DMS114 treated with DMSO at 0.1 percent for 48 hours (cell line): ENCODE measurements around the gene HRAS.
"Not testable (repeated sequence)": the region's sequence is repeated elsewhere in the genome, so short reads cannot be mapped to it uniquely, and the experiment has no call there.

Experiments
- DNase-seq: peaks from one replicate; lab custom pipeline; 2025; ENCODE audit not compliant: unreplicated experiment; lab: John Stamatoyannopoulos, UW

The HRAS gene

GRCh38 chr11:534396-535209 is 773 bp downstream of the HRAS start:
- no peak for DNase-seq

- no peak for DNase-seq
Measured at GRCh38 chr11:533586-534395, 1.6 kb downstream of the HRAS start.

DNA sequence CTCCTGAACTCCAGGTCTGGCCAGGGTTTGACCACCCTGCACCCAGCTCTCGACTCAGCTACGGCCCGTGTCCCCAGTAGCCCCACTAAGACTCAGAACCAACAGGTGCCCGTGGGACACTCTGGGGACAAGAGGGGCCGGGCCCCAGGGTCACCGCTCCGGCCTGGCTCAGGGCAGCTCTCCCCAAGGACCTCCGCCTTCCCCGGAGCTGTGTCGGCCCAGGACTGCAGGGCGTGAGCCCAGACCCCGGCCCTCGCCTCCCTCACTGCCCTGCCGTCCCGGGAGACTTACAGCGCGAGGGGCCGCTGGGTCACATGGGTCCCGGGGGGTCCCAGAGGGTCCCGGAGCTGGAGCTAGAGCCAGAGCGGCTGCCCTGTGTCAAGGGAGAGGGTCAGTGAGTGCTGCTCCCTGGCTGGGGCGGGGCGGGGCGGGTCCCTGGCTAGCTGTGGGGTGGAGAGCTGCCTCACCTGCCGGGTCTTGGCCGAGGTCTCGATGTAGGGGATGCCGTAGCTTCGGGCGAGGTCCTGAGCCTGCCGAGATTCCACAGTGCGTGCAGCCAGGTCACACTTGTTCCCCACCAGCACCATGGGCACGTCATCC is 2.3 kb downstream of the HRAS start:
- DNase-seq, result no peak

DNA sequence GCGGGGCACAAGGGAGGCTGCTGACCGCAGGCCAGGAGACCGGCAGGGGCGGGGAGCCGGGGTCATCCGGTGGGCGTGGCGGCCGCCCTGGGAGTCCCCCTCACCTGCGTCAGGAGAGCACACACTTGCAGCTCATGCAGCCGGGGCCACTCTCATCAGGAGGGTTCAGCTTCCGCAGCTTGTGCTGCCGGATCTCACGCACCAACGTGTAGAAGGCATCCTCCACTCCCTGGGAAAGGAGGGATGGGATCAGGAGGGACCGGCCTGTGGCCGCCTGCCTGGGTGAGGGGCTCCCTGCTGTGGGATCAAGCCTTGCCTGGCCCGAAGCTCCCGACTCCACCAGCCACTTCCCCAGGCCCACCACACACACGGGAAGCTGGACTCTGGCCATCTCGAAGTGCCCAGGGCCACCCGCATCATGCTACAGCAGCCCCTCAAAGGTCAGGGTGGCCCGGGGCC is 2.8 kb downstream of the HRAS start:
- no peak for DNase-seq

- DNase-seq, result no peak
Measured at GRCh38 chr11:531919-532526, 3.4 kb downstream of the HRAS start.

- DNase-seq, result no peak
Measured at GRCh38 chr11:530960-531831, 4.2 kb downstream of the HRAS start.

DNA sequence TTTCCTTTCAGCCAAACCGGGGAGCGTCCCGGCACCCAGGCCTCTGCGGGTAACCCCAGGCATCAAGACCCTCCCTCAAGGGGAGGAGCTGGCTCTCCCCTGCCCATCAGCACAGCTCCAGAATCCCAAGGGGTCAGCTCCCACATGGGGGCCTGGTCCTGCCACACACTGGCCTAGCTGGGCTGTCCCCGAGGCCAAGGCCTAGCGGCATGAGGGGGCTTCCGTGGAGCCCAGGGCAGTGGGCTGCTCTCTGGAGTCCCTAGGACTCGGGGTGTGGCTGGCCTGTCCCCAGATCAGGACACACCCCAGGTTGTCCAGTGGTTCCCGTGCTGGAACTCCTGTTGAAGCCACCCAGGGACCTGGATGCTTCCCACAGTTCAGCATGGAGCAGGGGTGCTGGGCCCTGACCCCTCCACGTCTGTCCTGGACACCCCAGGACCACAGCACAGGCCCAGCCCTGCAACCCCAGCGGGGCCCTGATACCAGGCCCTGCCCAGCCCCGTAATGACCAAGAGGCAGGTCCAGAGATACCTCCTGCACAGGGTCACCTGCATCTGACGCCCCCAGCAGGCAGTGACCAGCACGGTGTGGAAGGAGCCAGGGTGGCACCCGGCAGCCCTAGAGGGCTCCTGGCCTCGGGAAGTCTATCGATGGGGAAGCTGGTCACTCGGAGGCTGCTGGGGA is 5.5 kb downstream of the HRAS start:
- DNase-seq, result no peak

- no peak for DNase-seq
Measured at GRCh38 chr11:528815-529727, 6.3 kb downstream of the HRAS start.

DNA sequence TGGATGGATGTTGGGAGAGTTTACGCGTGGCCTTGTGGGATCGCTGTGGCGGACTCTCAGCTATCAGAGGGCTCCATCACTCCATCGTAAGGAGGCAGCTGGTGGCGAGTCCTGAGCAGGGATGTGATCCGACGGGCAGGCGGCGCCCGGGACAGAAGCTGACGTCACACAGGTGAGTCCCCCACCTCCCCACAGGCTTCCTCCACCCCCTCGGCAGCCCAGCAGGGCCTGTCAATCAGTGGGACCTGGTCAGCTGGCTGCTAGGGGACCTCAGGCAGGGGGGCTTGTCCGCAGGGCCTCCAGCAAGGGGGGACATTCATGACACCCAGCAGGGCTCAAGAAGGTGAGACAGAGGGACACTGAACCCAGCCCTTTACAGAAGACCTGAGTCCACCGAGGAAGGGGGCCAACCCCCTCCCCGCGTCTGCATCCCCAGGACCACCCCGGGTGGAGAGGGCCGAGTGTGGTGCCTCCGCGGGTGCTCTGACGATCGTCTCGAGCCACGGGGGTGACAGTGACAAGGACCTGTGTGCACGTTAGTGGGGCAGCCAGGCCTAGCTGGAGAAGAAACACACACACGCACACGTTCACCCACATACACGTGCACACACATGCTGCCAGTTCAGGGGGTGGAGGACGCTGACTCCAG is 7.1 kb downstream of the HRAS start:
- DNase-seq, result no peak

DNA sequence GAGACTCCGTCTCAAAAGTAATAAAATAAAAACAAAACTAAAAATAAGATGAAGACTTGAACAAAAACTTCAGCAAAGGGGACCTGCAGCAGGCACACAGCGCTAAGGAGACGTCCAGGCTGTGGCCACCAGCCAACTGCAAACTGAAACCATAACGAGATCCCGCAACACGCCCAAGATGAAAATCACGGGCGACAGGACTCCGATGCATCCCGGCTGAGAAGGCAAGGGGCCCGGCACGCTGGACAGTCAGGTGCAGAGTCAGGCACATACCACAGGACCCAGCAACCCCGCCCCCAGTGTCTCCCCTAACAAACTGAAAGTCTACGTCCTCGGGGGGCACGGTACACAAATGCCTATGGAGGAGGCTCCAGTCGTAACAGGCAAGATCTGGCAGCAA is 9.2 kb downstream of the HRAS start:
- DNase-seq, result no peak

DNA sequence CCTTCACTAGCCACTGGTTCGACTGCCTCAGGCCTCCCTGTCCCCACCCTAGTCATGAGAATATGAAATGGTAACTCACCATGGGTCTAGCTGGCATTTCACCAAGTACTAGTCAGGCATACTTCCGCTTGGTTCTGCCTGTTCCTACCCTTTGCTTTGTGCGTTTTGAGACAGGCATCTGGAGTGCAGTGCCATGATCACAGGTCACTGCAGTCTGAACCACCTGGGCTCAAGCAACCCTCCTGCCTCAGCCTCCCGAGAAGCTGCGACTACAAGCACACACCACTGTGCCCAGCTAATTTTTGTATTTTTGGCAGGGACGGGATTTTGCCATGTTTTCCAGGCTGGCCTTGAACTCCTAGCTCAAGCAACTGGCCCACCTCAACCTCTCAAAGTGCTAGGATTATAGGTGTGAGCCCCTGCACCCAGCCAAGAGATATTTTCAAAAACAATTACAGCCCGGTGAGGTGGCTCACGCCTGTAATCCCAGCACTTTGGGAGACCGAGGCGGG is 14.1 kb downstream of the HRAS start:
- no peak for DNase-seq

- DNase-seq, result no peak
Measured at GRCh38 chr11:520428-521176, 14.8 kb downstream of the HRAS start.

- DNase-seq, result peak; percentile 56
Measured at GRCh38 chr11:518463-519202, 16.7 kb downstream of the HRAS start.

DNA sequence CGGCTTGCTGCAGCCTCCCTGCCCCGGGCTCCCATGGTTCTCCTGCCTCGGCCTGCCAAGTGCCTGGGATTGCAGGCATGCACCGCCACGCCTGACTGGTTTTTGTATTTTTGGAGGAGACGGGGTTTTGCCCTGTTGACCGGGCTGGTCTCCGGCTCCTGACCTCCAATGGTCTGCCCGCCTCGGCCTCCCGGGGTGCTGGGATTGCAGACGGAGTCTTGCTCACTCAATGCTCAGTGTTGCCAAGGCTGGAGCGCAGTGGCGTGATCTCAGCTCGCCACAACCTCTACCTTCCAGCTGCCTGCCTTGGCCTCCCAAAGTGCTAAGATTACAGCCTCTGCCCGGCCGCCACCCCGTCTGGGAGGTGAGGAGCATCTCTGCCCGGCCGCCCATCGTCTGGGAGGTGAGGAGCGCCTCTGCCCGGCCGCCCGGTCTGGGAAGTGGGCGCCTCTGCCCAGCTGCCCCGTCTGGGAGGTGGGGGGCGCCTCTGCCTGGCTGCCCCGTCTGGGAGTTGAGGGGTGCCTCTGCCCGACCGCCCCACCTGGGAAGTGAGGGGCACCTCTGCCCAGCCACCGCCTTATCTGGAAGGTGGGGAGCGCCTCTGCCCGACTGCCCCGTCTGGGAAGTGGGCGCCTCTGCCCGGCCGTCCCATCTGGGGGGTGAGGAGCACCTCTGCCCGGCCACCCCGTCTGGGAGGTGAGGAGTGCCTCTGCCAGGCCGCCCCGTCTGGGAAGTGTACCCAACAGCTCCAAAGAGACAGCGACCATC is 18.3 kb downstream of the HRAS start:
- not testable (repeated sequence) for DNase-seq

- DNase-seq, result no peak
Measured at GRCh38 chr11:516400-516799, 19.0 kb downstream of the HRAS start.

- no peak for DNase-seq
Measured at GRCh38 chr11:515131-515530, 20.2 kb downstream of the HRAS start.
